B cell (primary cell): ENCODE results near the gene ZNF214. TPM values are rescaled to one million over a fixed set of nuclear protein-coding genes. Genes with fewer than 3 reads are reported as not detected.

Experiments used
- ATAC-seq: fragments of 200-7000 bp; cut with Tn5 transposase; one replicate; pipeline ENCODE4 v1.10.0; 2021; ENCODE audit warnings: low read depth, mild to moderate bottlenecking, moderate number of reproducible peaks, moderate library complexity
- CTCF ChIA-PET: fragments of 350-600 bp; sonication (Branson Sonifier 250); formaldehyde crosslinking; loops from one replicate; lab custom pipeline; 2021; ENCODE audit warnings: antibody characterized with exemption, inconsistent platforms; lab: Charles Lee
- POLR2A ChIA-PET: fragments of 350-600 bp; sonication (Branson Sonifier 250); formaldehyde crosslinking; loops from one replicate; lab custom pipeline; 2021; ENCODE audit warnings: antibody characterized with exemption; lab: Charles Lee
- DNase-seq: peaks from one replicate; pipeline ENCODE4 v3.0.0; 2013
- H2AFZ ChIP-seq: 2 replicates; pipeline ENCODE4 v1.6.1; 2012; ENCODE audit warnings: mild to moderate bottlenecking, low read depth, low read length; ENCODE audit not compliant: insufficient read depth, poor library complexity, severe bottlenecking
- H3K27ac ChIP-seq, 2 donors: 1 replicate in 1 of 2; 2 replicates in 1 of 2; pipeline ENCODE4 v1.5.1; 2012 to 2013; ENCODE audit warnings: low read length in 2 of 2, mild to moderate bottlenecking in 2 of 2, moderate library complexity in 1 of 2
- H3K27me3 ChIP-seq, 4 experiments: fragments of 200-600 bp in 1 of 4; sonication (generic) in 1 of 4; replicated peaks in 1 of 4; 1 replicate in 2 of 4; 2 replicates in 2 of 4; pipeline versions ENCODE4 v1.6.1 to v1.7.0; 2013 to 2016; ENCODE audit warnings: low read length in 3 of 4, mild to moderate bottlenecking in 2 of 4, mixed read lengths in 1 of 4, moderate library complexity in 1 of 4; ENCODE audit not compliant: insufficient read depth in 4 of 4, control insufficient read depth in 3 of 4; ENCODE audit errors: control extremely low read depth in 1 of 4
- H3K36me3 ChIP-seq, 2 experiments: replicated peaks in 1 of 2; 1 replicate in 1 of 2; 2 replicates in 1 of 2; pipeline versions ENCODE4 v1.6.1 to v1.7.1; 2013; ENCODE audit warnings: low read length in 1 of 2; ENCODE audit not compliant: insufficient read depth in 2 of 2, control insufficient read depth in 1 of 2; ENCODE audit errors: control extremely low read depth in 1 of 2, extremely low read depth in 1 of 2
- H3K4me1 ChIP-seq, 2 donors: fragments of 200-600 bp in 1 of 2; sonication (generic) in 1 of 2; 1 replicate in 1 of 2; 2 replicates in 1 of 2; pipeline versions ENCODE4 v1.5.1 to v1.6.1; 2013 to 2017; ENCODE audit warnings: low read length in 2 of 2; ENCODE audit not compliant: control insufficient read depth in 2 of 2, insufficient read depth in 2 of 2
- H3K4me2 ChIP-seq: replicated peaks from 2 replicates; pipeline ENCODE3; 2012; ENCODE audit warnings: mild to moderate bottlenecking, low read depth, low read length; ENCODE audit not compliant: poor library complexity, severe bottlenecking
- H3K4me3 ChIP-seq, 5 experiments: fragments of 200-600 bp in 1 of 5; sonication (generic) in 1 of 5; 1 replicate in 3 of 5; 2 replicates in 2 of 5; pipeline versions ENCODE4 v1.5.1 to v1.7.0; 2011 to 2016; ENCODE audit warnings: low read length in 4 of 5, mild to moderate bottlenecking in 4 of 5, low read depth in 2 of 5, control low read depth in 1 of 5, moderate library complexity in 1 of 5; ENCODE audit not compliant: insufficient read depth in 1 of 5; ENCODE audit errors: control extremely low read depth in 1 of 5, extremely low read depth in 1 of 5
- H3K79me2 ChIP-seq: fragments of 200-600 bp; sonication (generic); one replicate; pipeline ENCODE4 v1.6.0; 2016; ENCODE audit warnings: low read length; ENCODE audit not compliant: control insufficient read depth, insufficient read depth
- H3K9ac ChIP-seq: fragments of 200-600 bp; sonication (generic); 2 replicates; pipeline ENCODE4 v1.6.1; 2017; ENCODE audit warnings: mild to moderate bottlenecking, low read length, moderate library complexity
- H3K9me3 ChIP-seq, 3 donors: one replicate each; pipeline versions ENCODE4 v1.6.1 to v1.7.1; 2013; ENCODE audit warnings: low read length in 2 of 3; ENCODE audit not compliant: control insufficient read depth in 2 of 3, insufficient read depth in 1 of 3; ENCODE audit errors: control extremely low read depth in 1 of 3
- H4K20me1 ChIP-seq: 2 replicates; pipeline ENCODE4 v1.6.0; 2012; ENCODE audit warnings: mild to moderate bottlenecking, low read length; ENCODE audit not compliant: insufficient read depth, control insufficient read depth, poor library complexity, severe bottlenecking
- H3K27ac Mint-ChIP-seq: one replicate; pipeline ENCODE4 v1.8.0; 2021; ENCODE audit warnings: mixed read lengths
- H3K27me3 Mint-ChIP-seq: one replicate; pipeline ENCODE4 v1.8.0; 2021; ENCODE audit warnings: mixed read lengths
- H3K4me1 Mint-ChIP-seq: one replicate; pipeline ENCODE4 v1.8.0; 2021; ENCODE audit warnings: mixed read lengths
- H3K4me3 Mint-ChIP-seq: one replicate; pipeline ENCODE4 v1.8.0; 2021; ENCODE audit warnings: mixed read lengths
- H3K9me3 Mint-ChIP-seq: one replicate; pipeline ENCODE4 v1.8.0; 2022; ENCODE audit warnings: mixed read lengths; ENCODE audit not compliant: insufficient read depth
- CTCF ChIP-seq: fragments of 200-600 bp; IDR thresholded peaks from one replicate; pipeline ENCODE4 v1.8.0; 2022; ENCODE audit warnings: antibody characterized with exemption, mild to moderate bottlenecking
- EZH2 ChIP-seq: IDR thresholded peaks from 2 replicates; pipeline ENCODE4 v1.6.1; 2012; ENCODE audit warnings: borderline replicate concordance, low read depth, mild to moderate bottlenecking, moderate library complexity, low read length; ENCODE audit not compliant: insufficient read depth, poor library complexity, severe bottlenecking
- WGBS: methylation state at CpG from one replicate; pipeline ENCODE4 v1.1.5; 2013; ENCODE audit warnings: missing lambda C conversion rate; ENCODE audit not compliant: insufficient coverage; 5-methylcytosine and 5-hydroxymethylcytosine counted together
- intact Hi-C: fragments of 100-400 bp; cut with micrococcal nuclease; formaldehyde crosslinking; loops from one replicate; pipeline ENCODE4 v1.10.0; 2022
- polyA plus RNA-seq: library from polyadenylated mRNA; depleted of rRNA; stranded (reverse); fragments of >200 nt; gene quantifications from 2 replicates; pipeline ENCODE4 v1.2.3, GENCODE V29; 2012
- total RNA-seq, 2 donors: library from RNA; stranded (reverse); fragments of 120-200 nt in 1 of 2; gene quantifications; 1 replicate in 1 of 2; 2 replicates in 1 of 2; pipeline versions ENCODE4 v1.2.3 to v1.2.4, GENCODE V29; 2013 to 2022

ZNF214 gene
- total and polyA plus RNA-seq, 2 donors (not counting 1 experiment from before 2014, with no cell fraction given): not detected

DNA sequence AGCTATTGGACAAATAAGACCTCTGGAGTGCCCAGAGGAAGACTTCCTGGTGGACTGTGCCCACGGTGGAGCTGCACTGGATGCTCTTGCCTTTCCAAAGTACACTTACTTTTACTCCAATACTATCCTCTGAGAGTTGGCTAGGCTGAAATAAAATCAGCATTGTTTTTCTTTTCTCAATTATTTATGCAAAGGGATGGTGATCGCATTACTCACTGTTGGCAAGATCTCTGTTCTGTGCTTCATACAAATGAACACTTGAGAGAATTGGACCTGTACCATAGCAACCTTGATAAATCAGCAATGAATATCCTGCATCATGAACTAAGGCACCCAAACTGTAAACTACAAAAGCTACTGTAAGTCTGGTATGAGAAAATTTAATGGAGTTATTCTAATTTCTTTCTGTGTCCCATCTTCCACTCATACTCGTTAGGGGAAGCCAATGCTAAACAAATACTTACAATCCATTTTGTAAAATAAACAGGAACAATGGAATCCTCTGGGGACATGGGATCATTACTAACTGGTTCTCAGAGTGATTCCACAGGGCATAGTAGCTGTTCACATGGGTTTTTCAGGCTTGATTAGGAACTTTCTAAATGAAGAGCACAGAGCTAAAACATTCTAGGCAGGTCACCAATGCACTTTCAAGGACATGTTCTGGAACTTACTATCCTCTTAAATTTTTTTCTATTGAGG is 26.5 kb upstream of the ZNF214 start:
- ChIA-PET POLR2A (no interaction called here), CTCF (interaction anchor here (1.2 kb wide), 1 partner anchor 51 kb away, joined by 3 read pairs; no protein-coding TSS in a partner anchor)
- H3K27me3 Mint-ChIP-seq: peaks cover 11% of the 10 kb centered on the region

More for the DNA sequence above, 26.5 kb upstream of the ZNF214 start:
- no peak overlapping the region for H3K4me3 Mint-ChIP-seq
- Histone ChIP-seq H3K36me3 (no peaks in the 10 kb centered on the region), H4K20me1 (no peaks in the 10 kb centered on the region), H3K27ac (no peak overlapping the region), H3K9ac (no peak overlapping the region), H3K9me3 (no peaks in the 10 kb centered on the region), H3K27me3 (no peaks in the 10 kb centered on the region), H3K4me2 (no peak overlapping the region), H2AFZ (no peak overlapping the region), H3K4me3 (no peak overlapping the region), H3K79me2 (no peaks in the 10 kb centered on the region), H3K4me1 (no peaks in the 10 kb centered on the region)
- DNase-seq (no peak), ATAC-seq (no peak)
- H3K9me3 Mint-ChIP-seq: no peaks in the 10 kb centered on the region
- H3K27ac Mint-ChIP-seq: no peak overlapping the region
- WGBS: 100% methylated on average over 1 of the region's 3 CpGs
- no peaks in the 10 kb centered on the region for H3K4me1 Mint-ChIP-seq
- TF ChIP-seq EZH2 (no peak), CTCF (no peak)
- intact Hi-C loops: no loop called here
